ENCODE results near the gene ATOX1.

The ATOX1 gene

DNA sequence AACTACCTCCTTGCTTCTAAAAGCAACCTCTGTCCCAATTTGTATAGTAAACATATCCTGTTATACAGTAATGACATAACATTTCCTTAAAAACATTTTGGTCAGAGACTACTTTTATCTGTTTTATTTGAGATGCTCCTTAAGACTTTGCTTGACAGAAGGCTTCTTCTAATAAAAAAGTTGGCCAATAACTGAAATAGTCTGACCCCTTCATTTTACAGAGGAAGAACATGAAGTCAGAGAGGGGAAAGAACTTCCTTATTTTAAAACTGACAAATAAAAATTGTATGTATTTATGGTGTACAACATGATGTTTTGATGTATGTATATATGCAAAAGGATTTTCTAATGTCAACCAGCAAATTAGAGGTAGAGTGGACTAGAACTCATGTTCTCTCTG lies 35.9 kb downstream of the ATOX1 start:
- TF ChIP-seq, protein P1, sequence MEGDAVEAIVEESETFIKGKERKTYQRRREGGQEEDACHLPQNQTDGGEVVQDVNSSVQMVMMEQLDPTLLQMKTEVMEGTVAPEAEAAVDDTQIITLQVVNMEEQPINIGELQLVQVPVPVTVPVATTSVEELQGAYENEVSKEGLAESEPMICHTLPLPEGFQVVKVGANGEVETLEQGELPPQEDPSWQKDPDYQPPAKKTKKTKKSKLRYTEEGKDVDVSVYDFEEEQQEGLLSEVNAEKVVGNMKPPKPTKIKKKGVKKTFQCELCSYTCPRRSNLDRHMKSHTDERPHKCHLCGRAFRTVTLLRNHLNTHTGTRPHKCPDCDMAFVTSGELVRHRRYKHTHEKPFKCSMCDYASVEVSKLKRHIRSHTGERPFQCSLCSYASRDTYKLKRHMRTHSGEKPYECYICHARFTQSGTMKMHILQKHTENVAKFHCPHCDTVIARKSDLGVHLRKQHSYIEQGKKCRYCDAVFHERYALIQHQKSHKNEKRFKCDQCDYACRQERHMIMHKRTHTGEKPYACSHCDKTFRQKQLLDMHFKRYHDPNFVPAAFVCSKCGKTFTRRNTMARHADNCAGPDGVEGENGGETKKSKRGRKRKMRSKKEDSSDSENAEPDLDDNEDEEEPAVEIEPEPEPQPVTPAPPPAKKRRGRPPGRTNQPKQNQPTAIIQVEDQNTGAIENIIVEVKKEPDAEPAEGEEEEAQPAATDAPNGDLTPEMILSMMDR (IDR thresholded peaks at IDR 0.05; ENCODE audit: insufficient read depth, low read depth, low read length, missing control alignments) = no peak
- DNase-seq (ENCODE audit: low read depth) = no peak
- H3K4me3 ChIP-seq (ENCODE audit: low read length) = no peak overlapping the region

DNA sequence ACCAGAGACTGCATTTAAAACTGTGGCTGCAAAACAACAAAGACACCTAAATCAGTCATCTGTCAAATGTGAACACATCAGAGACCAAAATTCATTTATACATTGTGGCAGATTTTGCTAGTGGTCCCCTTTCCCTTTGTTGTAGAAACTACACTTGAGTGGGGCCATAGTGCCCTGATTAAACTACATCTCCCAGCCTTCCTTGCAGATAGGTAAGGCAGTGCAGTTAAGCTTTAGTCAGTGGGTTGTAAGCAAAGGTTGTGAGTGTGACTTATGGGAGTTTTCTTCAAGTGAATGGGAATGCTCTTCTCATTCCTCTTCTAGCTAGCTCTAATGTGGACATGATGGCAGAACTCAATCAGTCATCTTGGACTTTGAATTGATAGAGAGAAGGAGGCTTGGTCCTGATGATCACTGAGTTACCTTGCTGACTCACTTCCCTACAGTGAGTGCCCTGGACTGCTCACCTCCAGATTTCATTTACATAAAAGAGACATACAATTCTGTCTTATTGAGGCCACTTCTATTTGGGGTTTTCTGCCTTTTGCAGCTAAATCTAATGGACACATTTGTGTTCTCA lies 36.5 kb downstream of the ATOX1 start:
- peak; percentile 51 for DNase-seq (ENCODE audit: low read depth)
- TF ChIP-seq, protein P1 (IDR thresholded peaks at IDR 0.05; ENCODE audit: insufficient read depth, low read depth, low read length, missing control alignments) = no peak
- H3K4me3 ChIP-seq (ENCODE audit: low read length) = no peak overlapping the region

DNA sequence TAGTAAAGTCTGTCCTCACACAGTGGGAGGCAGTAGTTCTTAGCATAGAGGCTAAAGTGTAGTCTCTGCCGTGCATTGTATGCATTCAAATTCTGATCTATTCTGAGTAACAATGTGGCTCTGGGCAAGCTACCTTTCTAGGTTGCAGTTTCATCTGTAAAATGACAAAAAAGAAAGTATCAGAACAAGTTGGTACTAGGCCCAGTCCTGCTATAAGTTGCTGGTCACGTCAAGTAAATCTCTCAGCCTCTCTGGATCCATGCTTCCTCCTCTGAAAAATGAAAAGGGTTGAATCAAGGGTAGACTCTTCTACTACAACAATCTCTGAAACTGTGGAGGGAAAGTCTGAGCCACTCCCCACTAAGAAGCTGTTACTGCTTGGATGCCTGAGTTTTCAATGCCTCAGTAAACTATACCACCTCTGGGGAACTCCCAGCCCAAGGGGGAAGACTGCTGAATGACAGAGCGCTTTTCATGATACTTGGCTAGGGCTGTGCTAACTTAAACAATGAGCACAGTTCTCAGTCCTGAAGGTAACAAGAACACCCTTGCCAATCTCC lies 37.3 kb downstream of the ATOX1 start:
- DNase-seq (ENCODE audit: low read depth) = no peak
- TF ChIP-seq, protein P1 (IDR thresholded peaks at IDR 0.05; ENCODE audit: insufficient read depth, low read depth, low read length, missing control alignments) = no peak
- H3K4me3 ChIP-seq (ENCODE audit: low read length) = no peak overlapping the region

DNA sequence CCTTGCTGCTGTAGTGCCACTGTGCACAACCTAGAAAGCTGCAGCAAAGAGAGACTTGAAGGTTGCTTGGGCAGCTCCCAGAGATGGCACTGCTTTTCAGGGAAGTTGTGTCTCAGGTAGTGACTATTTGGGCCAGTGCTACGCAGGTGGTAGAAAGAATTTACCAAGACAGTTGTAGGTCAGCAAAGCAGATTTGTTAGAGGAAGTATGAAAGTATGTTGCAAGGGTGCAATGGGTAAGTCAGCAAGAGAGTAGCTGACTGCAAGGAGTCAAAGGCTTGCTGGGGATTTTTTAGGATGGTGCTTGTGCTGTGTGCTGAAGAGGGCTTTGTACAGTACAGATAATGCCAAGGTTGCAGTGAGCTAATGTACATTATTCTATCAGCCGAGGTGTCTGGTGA lies 38.2 kb downstream of the ATOX1 start:
- TF ChIP-seq, protein P1 (IDR thresholded peaks at IDR 0.05; ENCODE audit: insufficient read depth, low read depth, low read length, missing control alignments) = no peak
- DNase-seq (ENCODE audit: low read depth) = no peak
- no peak overlapping the region for H3K4me3 ChIP-seq (ENCODE audit: low read length)

DNA sequence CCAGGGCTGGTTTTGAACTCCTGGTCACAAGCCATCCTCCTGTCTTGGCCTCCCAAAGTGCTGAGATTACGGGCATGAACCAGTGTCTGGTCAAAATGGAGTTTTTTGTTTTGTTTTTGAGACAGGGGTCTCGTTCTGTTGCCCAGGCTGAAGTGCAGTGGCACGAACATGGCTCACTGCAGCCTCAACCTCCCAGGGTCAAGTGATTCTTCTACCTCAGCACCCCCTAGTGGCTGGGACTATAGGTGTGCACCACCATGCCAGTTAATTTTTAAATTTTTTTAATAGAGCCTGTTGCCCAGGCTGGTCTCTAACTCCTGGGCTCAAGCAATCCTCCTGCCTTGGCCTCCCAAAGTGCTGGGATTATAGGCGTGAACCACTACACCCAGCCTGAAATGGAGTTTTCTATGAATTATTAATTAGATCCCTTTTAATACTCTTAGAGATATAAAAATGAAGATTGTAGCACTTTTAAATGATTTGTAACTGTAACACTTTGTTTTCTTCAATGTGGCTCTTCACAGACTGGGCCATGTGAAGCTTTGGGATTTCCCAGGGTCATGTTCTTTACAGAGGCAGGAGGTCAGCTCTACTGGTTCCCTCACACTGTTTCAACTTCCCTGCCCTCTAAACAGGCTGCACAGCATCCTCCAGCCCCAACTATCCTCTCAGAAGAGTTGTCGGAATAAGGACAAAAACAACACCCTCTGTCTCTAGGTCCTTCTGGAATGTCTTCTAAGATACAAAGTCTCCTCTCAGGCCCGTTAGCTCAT lies 39.0 kb downstream of the ATOX1 start:
- H3K4me3 ChIP-seq (ENCODE audit: low read length) = no peak overlapping the region

DNA sequence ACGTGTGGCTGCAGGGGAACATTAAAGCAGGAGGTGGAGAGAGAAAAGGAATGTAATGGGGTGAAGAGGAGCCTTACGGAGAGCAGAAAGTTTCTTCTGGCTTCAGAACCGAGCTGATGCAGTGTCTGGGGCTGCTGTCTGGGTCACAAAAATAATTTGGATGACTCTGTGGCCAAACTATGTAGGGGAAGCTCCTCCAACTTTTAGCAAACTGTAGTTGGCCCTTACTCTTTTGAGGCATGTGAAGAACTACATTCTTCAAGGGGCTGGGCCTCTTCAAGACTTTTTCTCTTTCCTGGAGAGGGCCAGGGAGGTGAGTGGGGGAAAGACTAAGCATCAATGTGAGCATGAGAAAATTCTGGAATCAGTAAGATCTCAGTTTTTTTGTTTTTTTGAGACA lies 39.8 kb downstream of the ATOX1 start:
- DNase-seq (ENCODE audit: low read depth) = no peak
- TF ChIP-seq, protein P1 (IDR thresholded peaks at IDR 0.05; ENCODE audit: insufficient read depth, low read depth, low read length, missing control alignments) = no peak
- H3K4me3 ChIP-seq (ENCODE audit: low read length) = no peak overlapping the region

More for the DNA sequence above, 39.0 kb downstream of the ATOX1 start:
- peak; percentile 47 for DNase-seq (ENCODE audit: low read depth)
- TF ChIP-seq, protein P1 (IDR thresholded peaks at IDR 0.05; ENCODE audit: insufficient read depth, low read depth, low read length, missing control alignments) = peak; percentile 55

Data from epithelial cell of esophagus (primary cell).